Mammary epithelial cell (primary cell): ENCODE measurements around the gene TCF20.

Source experiments
- CTCF ChIP-seq, 2 donors: IDR thresholded peaks in 1 of 2; conservative IDR thresholded peaks in 1 of 2; 2 replicates each; pipeline ENCODE4 v1.5.1; 2011 to 2012; ENCODE audit warnings: inconsistent platforms in 2 of 2, low read length in 2 of 2, mild to moderate bottlenecking in 2 of 2, control low read depth in 1 of 2, low read depth in 1 of 2; ENCODE audit not compliant: insufficient read depth in 1 of 2; ENCODE audit errors: extremely low read depth in 1 of 2
- EZH2 ChIP-seq: IDR thresholded peaks from 2 replicates; pipeline ENCODE4 v1.6.1; 2012; ENCODE audit warnings: low read length, inconsistent platforms, borderline replicate concordance

GRCh38 chr22:42228483-42228882, 42.0 kb downstream of the TCF20 start:
- TF ChIP-seq CTCF (conservative IDR thresholded peaks at IDR 0.05 in 1 of 2, IDR thresholded peaks at IDR 0.05 in 1 of 2; ENCODE audit: extremely low read depth in 1 of 2, insufficient read depth in 1 of 2, low read depth in 1 of 2, low read length in 2 of 2) (no peak), EZH2 (no peak)
